Dedifferentiated amniotic fluid mesenchymal stem cell (primary cell): ENCODE data around the gene SLC31A2.

Experiments
- DNase-seq: peaks from one replicate; pipeline ENCODE4 v3.0.0-alpha.2; 2016; ENCODE audit errors: extremely low spot score

The SLC31A2 gene

GRCh38 chr9:113186137-113186755, 35.4 kb downstream of the SLC31A2 start:
- no peak for DNase-seq

- DNase-seq = peak; percentile 76
Measured at GRCh38 chr9:113187929-113188595, 37.3 kb downstream of the SLC31A2 start.

- no peak for DNase-seq
Measured at GRCh38 chr9:113192455-113192854, 41.6 kb downstream of the SLC31A2 start.

GRCh38 chr9:113199683-113200329, 49.0 kb downstream of the SLC31A2 start:
- DNase-seq = no peak

- no peak for DNase-seq
Measured at GRCh38 chr9:113205432-113205831, 54.6 kb downstream of the SLC31A2 start.

- no peak for DNase-seq
Measured at GRCh38 chr9:113205861-113206260, 55.1 kb downstream of the SLC31A2 start.

- no peak for DNase-seq
Measured at GRCh38 chr9:113210815-113211214, 60.0 kb downstream of the SLC31A2 start.
